DOHH2 (cell line): ENCODE data around the gene ANTXR1.

Experiments used
- H3F3A ChIP-seq: fragments of 200-600 bp; sonication (generic), shearing (Covaris generic); 2 replicates; pipeline ENCODE4 v1.6.0; 2016; ENCODE audit warnings: antibody characterized with exemption, mild to moderate bottlenecking; ENCODE audit not compliant: control insufficient read depth, insufficient read depth
- H3K27ac ChIP-seq: fragments of 200-600 bp; sonication (generic); 2 replicates; pipeline ENCODE4 v1.5.1; 2014; ENCODE audit warnings: low read depth, mild to moderate bottlenecking, low read length, moderate library complexity
- H3K27me3 ChIP-seq: fragments of 200-600 bp; sonication (generic); 2 replicates; pipeline ENCODE4 v1.6.1; 2014; ENCODE audit warnings: mild to moderate bottlenecking, low read length, mixed read lengths; ENCODE audit not compliant: control insufficient read depth
- H3K36me3 ChIP-seq: fragments of 200-600 bp; sonication (generic); 2 replicates; pipeline ENCODE4 v1.6.1; 2014; ENCODE audit warnings: mild to moderate bottlenecking, low read length, moderate library complexity, mixed read lengths; ENCODE audit not compliant: control insufficient read depth
- H3K4me1 ChIP-seq: fragments of 200-600 bp; sonication (generic); 2 replicates; pipeline ENCODE4 v1.6.1; 2014; ENCODE audit warnings: mild to moderate bottlenecking, low read length, mixed read lengths; ENCODE audit not compliant: control insufficient read depth
- H3K4me2 ChIP-seq: fragments of 200-600 bp; sonication (generic); 2 replicates; pipeline ENCODE4 v1.6.0; 2014; ENCODE audit warnings: mild to moderate bottlenecking, low read length, moderate library complexity
- H3K4me3 ChIP-seq: fragments of 200-600 bp; sonication (generic); 2 replicates; pipeline ENCODE4 v1.5.1; 2014; ENCODE audit warnings: mild to moderate bottlenecking, low read length, mixed read lengths
- H3K79me2 ChIP-seq: fragments of 200-600 bp; sonication (generic); 2 replicates; pipeline ENCODE4 v1.6.1; 2014; ENCODE audit warnings: mild to moderate bottlenecking, low read length, mixed read lengths; ENCODE audit not compliant: control insufficient read depth
- H3K9me2 ChIP-seq: fragments of 200-600 bp; sonication (generic); replicated peaks from 2 replicates; pipeline ENCODE4 v1.6.1; 2014; ENCODE audit warnings: mild to moderate bottlenecking, low read length, mixed read lengths; ENCODE audit not compliant: control insufficient read depth
- H3K9me3 ChIP-seq: fragments of 200-600 bp; sonication (generic); 2 replicates; pipeline ENCODE4 v1.6.1; 2014; ENCODE audit warnings: antibody characterized with exemption, low read length, mixed read lengths; ENCODE audit not compliant: control insufficient read depth, insufficient read depth
- H4K20me1 ChIP-seq: fragments of 200-600 bp; sonication (generic); 2 replicates; pipeline ENCODE4 v1.6.0; 2014; ENCODE audit warnings: low read depth, mild to moderate bottlenecking, antibody characterized with exemption, low read length, moderate library complexity; ENCODE audit not compliant: control insufficient read depth, insufficient read depth
- CTCF ChIP-seq: fragments of 200-600 bp; sonication (generic); IDR thresholded peaks from one replicate; pipeline ENCODE4 v1.5.1; 2014; ENCODE audit warnings: antibody characterized with exemption, mild to moderate bottlenecking, low read depth, low read length; ENCODE audit not compliant: poor library complexity, severe bottlenecking
- EZH2phosphoT487 ChIP-seq: fragments of 200-600 bp; sonication (generic); IDR thresholded peaks from 2 replicates; pipeline ENCODE4 v1.6.1; 2017; ENCODE audit warnings: borderline replicate concordance, mild to moderate bottlenecking, antibody characterized with exemption, low read length, moderate library complexity, mixed read lengths

Gene ANTXR1

GRCh38 chr2:68987021-68987503, 25.9 kb upstream of the ANTXR1 start:
- Histone ChIP-seq H3F3A (no peaks in the 10 kb centered on the region), H3K9me2 (no peaks in the 10 kb centered on the region), H4K20me1 (no peaks in the 10 kb centered on the region), H3K36me3 (no peaks in the 10 kb centered on the region), H3K27me3 (peaks cover 3% of the 10 kb centered on the region), H3K79me2 (no peaks in the 10 kb centered on the region), H3K9me3 (no peaks in the 10 kb centered on the region), H3K4me3 (no peak overlapping the region), H3K27ac (no peak overlapping the region), H3K4me1 (no peaks in the 10 kb centered on the region), H3K4me2 (no peak overlapping the region)
- TF ChIP-seq EZH2phosphoT487 (no peak), CTCF (no peak)

GRCh38 chr2:68989035-68989434, 23.9 kb upstream of the ANTXR1 start:
- no peaks in the 10 kb centered on the region for H3K79me2 ChIP-seq
- peaks cover 3% of the 10 kb centered on the region for H3K27me3 ChIP-seq
- no peaks in the 10 kb centered on the region for H3K9me2 ChIP-seq
- H3K36me3 ChIP-seq, result no peaks in the 10 kb centered on the region
- H3K4me2 ChIP-seq, result no peak overlapping the region
- H3F3A ChIP-seq, result no peaks in the 10 kb centered on the region
- H3K4me3 ChIP-seq, result no peak overlapping the region
- no peaks in the 10 kb centered on the region for H3K9me3 ChIP-seq
- H3K4me1 ChIP-seq, result no peaks in the 10 kb centered on the region
- TF ChIP-seq CTCF, result no peak
- TF ChIP-seq EZH2phosphoT487, result no peak
- no peaks in the 10 kb centered on the region for H4K20me1 ChIP-seq
- H3K27ac ChIP-seq, result no peak overlapping the region

- Histone ChIP-seq H3K4me1 (no peaks in the 10 kb centered on the region), H3K79me2 (no peaks in the 10 kb centered on the region), H4K20me1 (no peaks in the 10 kb centered on the region), H3K9me2 (no peaks in the 10 kb centered on the region), H3F3A (no peaks in the 10 kb centered on the region), H3K36me3 (no peaks in the 10 kb centered on the region), H3K27me3 (peaks cover 8% of the 10 kb centered on the region), H3K27ac (no peak overlapping the region), H3K9me3 (no peaks in the 10 kb centered on the region), H3K4me3 (no peak overlapping the region), H3K4me2 (no peak overlapping the region)
- TF ChIP-seq CTCF, result no peak
- TF ChIP-seq EZH2phosphoT487, result no peak
These were observed 20.6 kb upstream of the ANTXR1 start for GRCh38 chr2:68992341-68992740.
